ENCODE data around the gene GNG3. TPM values are rescaled to one million over a fixed set of nuclear protein-coding genes. Genes with fewer than 3 reads are reported as not detected.

Gene GNG3
- total RNA-seq, 1 donor from 2014 or later: not detected

DNA sequence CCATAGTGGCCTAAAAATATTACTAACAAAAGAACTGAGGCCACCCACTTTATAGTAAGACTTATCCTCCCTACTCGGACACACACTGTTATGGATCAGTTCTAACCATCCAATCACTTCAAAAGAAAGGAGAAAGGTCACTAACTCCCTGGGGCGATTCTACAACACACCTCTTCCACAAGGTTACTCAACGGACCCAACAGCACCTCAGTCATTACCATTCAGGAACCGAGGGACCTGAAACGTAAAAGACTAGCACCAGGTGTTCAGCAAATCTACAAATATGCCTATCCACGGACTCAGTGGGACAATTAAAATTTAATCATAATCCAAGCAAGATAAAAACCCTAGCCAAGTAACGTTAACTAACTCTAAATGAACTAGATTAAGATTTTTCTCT lies 18.2 kb downstream of the GNG3 start:
- peaks cover 1 to 34% of the 10 kb centered on the region in 2 donors for H3K4me1 ChIP-seq
- no peak for DNase-seq (ENCODE audit: low spot score in 2 of 2)

DNA sequence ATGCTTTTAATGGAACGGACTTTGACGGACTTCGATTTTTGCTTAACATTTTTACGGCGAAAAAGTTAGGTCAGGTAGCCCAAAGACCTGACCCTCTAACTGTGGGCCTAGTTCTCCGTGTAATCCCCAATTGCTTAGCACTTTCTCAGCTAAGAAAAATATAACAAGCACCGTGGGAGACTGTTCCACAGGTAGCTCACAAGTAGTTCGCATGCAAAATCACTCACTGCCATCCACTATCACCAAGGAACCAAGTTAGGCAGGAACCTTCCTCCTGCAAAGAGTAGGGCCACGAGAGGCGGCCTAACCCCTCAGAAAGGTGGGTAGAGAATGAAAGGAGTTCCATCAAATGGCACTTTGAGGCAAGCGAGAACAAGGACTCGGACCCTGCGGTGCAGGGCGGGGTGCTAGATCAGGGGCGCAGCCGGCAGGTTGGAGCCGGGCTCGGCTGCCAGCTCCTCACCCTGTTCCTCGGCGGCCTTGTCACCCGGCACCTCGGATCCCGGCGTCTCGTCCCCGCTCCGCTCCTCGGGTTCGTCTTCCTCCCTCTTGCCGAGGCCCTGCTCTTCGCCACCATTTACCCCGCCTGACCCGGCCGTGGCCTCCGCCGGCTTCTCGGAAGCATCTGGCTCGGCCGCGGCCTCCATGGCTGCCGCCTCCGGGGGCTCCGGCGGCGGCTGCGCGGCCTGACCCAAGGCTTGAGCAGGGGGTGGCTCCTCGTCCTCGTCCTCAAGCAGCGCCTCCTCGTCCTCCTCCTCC lies 18.9 kb downstream of the GNG3 start:
- H3K4me1 ChIP-seq: peaks cover 5 to 41% of the 10 kb centered on the region in 2 donors
- H3K27me3 ChIP-seq: no peaks in the 10 kb centered on the region
- H3K4me3 ChIP-seq: peak overlapping the region; percentile 98 to 99
- peak overlapping the region; percentile 92 to 95 for H3K27ac ChIP-seq
- H3K9me3 ChIP-seq: no peaks in the 10 kb centered on the region
- DNase-seq (ENCODE audit: low spot score in 2 of 2): no peak
- no peak for TF ChIP-seq CTCF (IDR thresholded peaks at IDR 0.05)
- intact Hi-C loops (cut with DNase I): loop anchor here (2.0 to 5.0 kb wide), 3 partner anchors 104 to 131 kb away; partner anchors contain the start of gene B3GAT3
- peaks cover 25 to 34% of the 10 kb centered on the region in 2 donors for H3K36me3 ChIP-seq

More for the DNA sequence above, 18.2 kb downstream of the GNG3 start:
- peak overlapping the region; percentile 92 to 95 for H3K27ac ChIP-seq
- TF ChIP-seq CTCF (IDR thresholded peaks at IDR 0.05): no peak
- no peaks in the 10 kb centered on the region for H3K9me3 ChIP-seq
- peak overlapping the region; percentile 98 to 99 for H3K4me3 ChIP-seq
- intact Hi-C loops (cut with DNase I): loop anchor here (2.0 to 5.0 kb wide), 3 partner anchors 105 to 132 kb away; partner anchors contain the start of gene B3GAT3
- peaks cover 31 to 41% of the 10 kb centered on the region in 2 donors for H3K36me3 ChIP-seq
- H3K27me3 ChIP-seq: no peaks in the 10 kb centered on the region

DNA sequence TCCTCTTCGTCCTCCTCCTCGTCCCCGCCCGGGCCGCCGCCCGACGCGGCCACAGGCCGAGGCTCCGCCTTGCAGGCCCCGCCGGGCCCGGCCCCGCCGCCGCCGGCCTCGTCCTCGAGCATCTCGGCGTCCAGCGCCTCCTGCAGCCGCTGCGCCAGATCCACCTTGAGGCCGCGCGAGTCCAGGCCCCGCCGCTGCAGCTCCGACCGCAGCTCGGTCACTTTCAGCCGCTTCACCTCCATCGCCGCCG lies 19.4 kb downstream of the GNG3 start:
- Histone ChIP-seq H3K36me3 (peaks cover 21 to 29% of the 10 kb centered on the region in 2 donors), H3K27ac (peak overlapping the region; percentile 92 to 95), H3K27me3 (no peaks in the 10 kb centered on the region), H3K4me1 (peaks cover 5 to 42% of the 10 kb centered on the region in 2 donors), H3K4me3 (peak overlapping the region; percentile 98 to 99), H3K9me3 (no peaks in the 10 kb centered on the region)
- DNase-seq (ENCODE audit: low spot score in 2 of 2): no peak
- intact Hi-C loops (cut with DNase I): loop anchor here (1.0 to 5.0 kb wide), 5 partner anchors 18 to 130 kb away; partner anchors contain the start of genes B3GAT3 and GANAB
- TF ChIP-seq CTCF (IDR thresholded peaks at IDR 0.05): no peak

GRCh38 chr11:62727165-62727871 lies 19.8 kb downstream of the GNG3 start, which contains the start of gene HNRNPUL2:
Gene HNRNPUL2 (minus strand): TSS chr11:62727457. CDS start chr11:62727156, 301 bp downstream.
- Histone ChIP-seq H3K36me3 (peaks cover 16 to 25% of the 10 kb centered on the region in 2 donors), H3K27ac (peak within 1 kb of the TSS; percentile 92 to 95), H3K9me3 (no peaks in the 10 kb centered on the region), H3K4me1 (peaks cover 5 to 42% of the 10 kb centered on the region in 2 donors), H3K27me3 (no peaks in the 10 kb centered on the region), H3K4me3 (peak within 1 kb of the TSS; percentile 98 to 99)
- peak in 2 of 3 experiments; percentile 8 to 15 for TF ChIP-seq CTCF (IDR thresholded peaks at IDR 0.05)
- intact Hi-C loops (cut with DNase I): loop anchor here (1.0 to 5.0 kb wide), 5 partner anchors 18 to 130 kb away; partner anchors contain the start of genes B3GAT3 and GANAB
- DNase-seq (ENCODE audit: low spot score in 2 of 2): peak; percentile 91 to 98

DNA sequence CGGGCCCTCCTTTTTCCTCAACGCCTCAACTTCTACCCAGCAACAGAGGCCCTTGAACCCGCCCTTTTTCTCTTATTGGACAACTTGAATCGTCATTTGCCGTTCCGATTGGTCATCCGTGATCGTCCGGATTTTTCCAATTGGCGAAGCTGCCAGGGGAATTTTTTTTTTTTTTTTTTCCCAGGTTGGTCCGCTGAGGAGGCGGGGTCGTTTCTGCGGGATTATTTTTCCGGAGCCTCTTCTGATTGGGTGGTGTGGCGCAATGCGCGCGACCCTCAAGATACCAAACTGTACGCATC lies 20.3 kb downstream of the GNG3 start:
- TF ChIP-seq CTCF (IDR thresholded peaks at IDR 0.05): no peak

More for the DNA sequence above, 20.3 kb downstream of the GNG3 start:
- Histone ChIP-seq H3K4me1 (peaks cover 5 to 42% of the 10 kb centered on the region in 2 donors), H3K27me3 (no peaks in the 10 kb centered on the region), H3K4me3 (peak overlapping the region; percentile 98 to 99), H3K36me3 (peaks cover 11 to 20% of the 10 kb centered on the region in 2 donors), H3K9me3 (no peaks in the 10 kb centered on the region), H3K27ac (peak overlapping the region; percentile 92 to 95)
- intact Hi-C loops (cut with DNase I): loop anchor here (1.0 to 5.0 kb wide), 9 partner anchors 19 to 129 kb away; partner anchors contain the start of genes B3GAT3, C11orf98, CSKMT and GANAB
- DNase-seq (ENCODE audit: low spot score in 2 of 2): peak; percentile 61 to 92
